HCT116 (cell line): Measurements from ENCODE around the gene IMPA2. TPM values are rescaled to one million over a fixed set of nuclear protein-coding genes. Genes with fewer than 3 reads are reported as not detected.

ENCODE experiments used
- ATAC-seq: fragments of 200-7000 bp; cut with Tn5 transposase; 2 replicates; pipeline ENCODE4 v1.9.1; 2020; ENCODE audit warnings: mild to moderate bottlenecking, moderate library complexity
- BruUV-seq: library from RNA; stranded (reverse); fragments of 400-500 nt; replicated peaks from 2 replicates; lab custom pipeline; 2021; lab: Mats Ljungman, UMichigan
- CTCF ChIA-PET: fragments of 300-600 bp; sonication (Branson Sonifier 250); formaldehyde crosslinking; loops from one replicate; lab custom pipeline; 2021; ENCODE audit warnings: antibody characterized with exemption; lab: Charles Lee
- POLR2A ChIA-PET: fragments of 300-600, 350-600 bp; sonication (Branson Sonifier 250); formaldehyde crosslinking; loops from one replicate; lab custom pipeline; 2021; ENCODE audit warnings: antibody characterized with exemption; lab: Charles Lee
- RAD21 ChIA-PET, 2 experiments: fragments of 300-600 bp; sonication (Branson Sonifier 250); formaldehyde crosslinking; loops; one replicate each; lab custom pipeline; 2023; ENCODE audit warnings: low total read pairs in 2 of 2; ENCODE audit not compliant: uncharacterized antibody in 2 of 2, unreplicated experiment in 2 of 2, low non-redundant PET in 1 of 2; lab: Charles Lee
- DNase-seq: peaks from one replicate; pipeline ENCODE4 v3.0.0-alpha.2; 2010; ENCODE audit warnings: low read depth, low spot score
- H2AFZ ChIP-seq: fragments of 200-600 bp; shearing (Covaris generic), sonication (generic); 2 replicates; pipeline ENCODE4 v1.6.1; 2017; ENCODE audit warnings: low read depth, mixed run types, mixed read lengths, antibody characterized with exemption, low read length; ENCODE audit not compliant: poor library complexity, severe bottlenecking
- H3K27ac ChIP-seq: 2 replicates; pipeline ENCODE4 v1.5.1; 2012; ENCODE audit warnings: low read depth, low read length
- H3K27me3 ChIP-seq: fragments of 200-600 bp; sonication (generic); 2 replicates; pipeline ENCODE4 v1.6.1; 2016; ENCODE audit warnings: mixed run types, low read length, mixed read lengths; ENCODE audit not compliant: insufficient read depth
- H3K36me3 ChIP-seq, 2 experiments: fragments of 200-500 bp in 1 of 2; fragments of 200-600 bp in 1 of 2; sonication (Bioruptor generic) in 1 of 2; sonication (generic) in 1 of 2; 2 replicates each; pipeline versions ENCODE4 v1.5.1 to v1.6.1; 2014 to 2016; ENCODE audit warnings: low read length in 2 of 2, inconsistent platforms in 1 of 2, mixed read lengths in 1 of 2, mixed run types in 1 of 2; ENCODE audit not compliant: insufficient read depth in 2 of 2, control insufficient read depth in 1 of 2
- H3K4me1 ChIP-seq, 2 experiments: fragments of 200-600 bp in 1 of 2; sonication (generic) in 1 of 2; 2 replicates each; pipeline versions ENCODE4 v1.5.1 to v1.6.1; 2012 to 2017; ENCODE audit warnings: low read length in 2 of 2, inconsistent platforms in 1 of 2, mild to moderate bottlenecking in 1 of 2, mixed read lengths in 1 of 2, mixed run types in 1 of 2, moderate library complexity in 1 of 2; ENCODE audit not compliant: insufficient read depth in 2 of 2, control insufficient read depth in 1 of 2
- H3K4me2 ChIP-seq: fragments of 200-600 bp; sonication (generic); 2 replicates; pipeline ENCODE4 v1.6.1; 2017; ENCODE audit warnings: mixed run types, low read length, mixed read lengths
- H3K4me3 ChIP-seq, 2 experiments: fragments of 200-600 bp in 1 of 2; sonication (generic) in 1 of 2; replicated peaks in 1 of 2; 2 replicates each; pipeline ENCODE4 v1.5.1; 2011 to 2016; ENCODE audit warnings: low read length in 2 of 2, control low read depth in 1 of 2, low read depth in 1 of 2, mild to moderate bottlenecking in 1 of 2, mixed read lengths in 1 of 2, mixed run types in 1 of 2
- H3K79me2 ChIP-seq: fragments of 200-600 bp; sonication (generic); 2 replicates; pipeline ENCODE4 v1.6.1; 2017; ENCODE audit warnings: mild to moderate bottlenecking, mixed run types, low read length, moderate library complexity, mixed read lengths; ENCODE audit not compliant: insufficient read depth
- H3K9ac ChIP-seq: fragments of 200-600 bp; sonication (generic); 2 replicates; pipeline ENCODE4 v1.6.1; 2016; ENCODE audit warnings: low read length, mixed read lengths
- H3K9me2 ChIP-seq: fragments of 200-600 bp; sonication (generic), shearing (Covaris generic); 2 replicates; pipeline ENCODE4 v1.6.1; 2017; ENCODE audit warnings: mixed run types, mild to moderate bottlenecking, moderate library complexity; ENCODE audit not compliant: insufficient read depth
- H3K9me3 ChIP-seq, 2 experiments: fragments of 200-500 bp in 1 of 2; fragments of 200-600 bp in 1 of 2; sonication (Bioruptor generic) in 1 of 2; sonication (generic) in 1 of 2; 2 replicates each; pipeline ENCODE4 v1.6.1; 2014 to 2017; ENCODE audit warnings: low read length in 2 of 2, mixed read lengths in 2 of 2, inconsistent platforms in 1 of 2, low read depth in 1 of 2, mild to moderate bottlenecking in 1 of 2, mixed run types in 1 of 2, moderate library complexity in 1 of 2; ENCODE audit not compliant: control insufficient read depth in 1 of 2, insufficient read depth in 1 of 2
- H4K20me1 ChIP-seq: fragments of 200-600 bp; sonication (generic), shearing (Covaris generic); 2 replicates; pipeline ENCODE4 v1.6.1; 2017; ENCODE audit warnings: mixed run types, mild to moderate bottlenecking, moderate library complexity; ENCODE audit not compliant: insufficient read depth
- ATF3 ChIP-seq: IDR thresholded peaks from 2 replicates; pipeline ENCODE4 v1.6.1; 2012
- CBX3 ChIP-seq: IDR thresholded peaks from 2 replicates; pipeline ENCODE4 v1.6.1; 2012; ENCODE audit warnings: low read depth
- CEBPB ChIP-seq: IDR thresholded peaks from 2 replicates; pipeline ENCODE4 v1.6.1; 2012; ENCODE audit warnings: low read depth
- CTCF ChIP-seq, 3 experiments: fragments of 200-600 bp in 1 of 3; sonication (generic) in 1 of 3; IDR thresholded peaks in 2 of 3; conservative IDR thresholded peaks in 1 of 3; 2 replicates each; pipeline ENCODE4 v1.5.1; 2012 to 2017; ENCODE audit warnings: low read depth in 2 of 3, low read length in 2 of 3, antibody characterized with exemption in 1 of 3, borderline replicate concordance in 1 of 3, control low read depth in 1 of 3, mild to moderate bottlenecking in 1 of 3, mixed read lengths in 1 of 3, mixed run types in 1 of 3, moderate library complexity in 1 of 3; ENCODE audit not compliant: insufficient read depth in 1 of 3
- EGR1 ChIP-seq: IDR thresholded peaks from 2 replicates; pipeline ENCODE4 v1.6.1; 2012; ENCODE audit warnings: low read depth
- ELF1 ChIP-seq: IDR thresholded peaks from 2 replicates; pipeline ENCODE4 v1.6.1; 2012; ENCODE audit warnings: low read depth, borderline replicate concordance
- EZH2 ChIP-seq: fragments of 200-600 bp; sonication (generic); IDR thresholded peaks from 2 replicates; pipeline ENCODE4 v1.6.1; 2017; ENCODE audit warnings: antibody characterized with exemption, mixed run types
- EZH2phosphoT487 ChIP-seq: fragments of 200-600 bp; IDR thresholded peaks from 2 replicates; pipeline ENCODE4 v1.6.1; 2018; ENCODE audit warnings: antibody characterized with exemption, borderline replicate concordance
- FOSL1 ChIP-seq: IDR thresholded peaks from 2 replicates; pipeline ENCODE4 v1.6.1; 2012; ENCODE audit warnings: low read depth
- JUND ChIP-seq: IDR thresholded peaks from 2 replicates; pipeline ENCODE4 v1.6.1; 2012
- POLR2A ChIP-seq: IDR thresholded peaks from 2 replicates; pipeline ENCODE4 v1.7.0; 2011; ENCODE audit warnings: borderline replicate concordance; ENCODE audit not compliant: insufficient read depth, insufficient read length; ENCODE audit errors: extremely low read depth
- REST ChIP-seq: IDR thresholded peaks from 2 replicates; pipeline ENCODE4 v1.6.1; 2012; ENCODE audit warnings: low read depth
- SIN3A ChIP-seq: IDR thresholded peaks from 2 replicates; pipeline ENCODE4 v1.6.1; 2012; ENCODE audit warnings: low read depth
- SP1 ChIP-seq: IDR thresholded peaks from 2 replicates; pipeline ENCODE4 v1.6.1; 2012; ENCODE audit warnings: low read depth
- SRF ChIP-seq: IDR thresholded peaks from 2 replicates; pipeline ENCODE4 v1.6.1; 2012; ENCODE audit warnings: low read depth
- TCF7L2 ChIP-seq: IDR thresholded peaks from 2 replicates; pipeline ENCODE4 v1.7.0; 2011; ENCODE audit warnings: borderline replicate concordance, inconsistent platforms; ENCODE audit not compliant: insufficient read depth, insufficient read length; ENCODE audit errors: extremely low read depth
- YY1 ChIP-seq: IDR thresholded peaks from 2 replicates; pipeline ENCODE4 v1.6.1; 2011; ENCODE audit warnings: low read length, low read depth, moderate library complexity, mild to moderate bottlenecking; ENCODE audit not compliant: insufficient replicate concordance; ENCODE audit errors: extremely low read depth
- ZBTB33 ChIP-seq: IDR thresholded peaks from 2 replicates; pipeline ENCODE4 v1.6.1; 2011; ENCODE audit warnings: mild to moderate bottlenecking, low read length, moderate library complexity; ENCODE audit not compliant: insufficient replicate concordance; ENCODE audit errors: extremely low read depth
- ZNF274 ChIP-seq: fragments of 200-500 bp; sonication (Bioruptor generic); IDR thresholded peaks from 2 replicates; pipeline ENCODE4 v1.6.1; 2014; ENCODE audit warnings: mild to moderate bottlenecking, low read depth, low read length, inconsistent platforms
- intact Hi-C: fragments of 100-400 bp; cut with micrococcal nuclease; formaldehyde crosslinking; loops from 2 replicates; pipeline ENCODE4 v1.10.0; 2022
- total RNA-seq: library from RNA; stranded (reverse); gene quantifications from one replicate; pipeline ENCODE4 v1.2.1, GENCODE V29; 2021; ENCODE audit not compliant: unreplicated experiment

Gene IMPA2
- total RNA-seq, 1 experiment from 2014 or later = 32.5 TPM

- intact Hi-C loops = no loop called here
- H3K4me3 ChIP-seq = no peak overlapping the region
- no peaks in the 10 kb centered on the region for H3K9me2 ChIP-seq
- BruUV-seq = no TSS peak
- no peak for TF ChIP-seq ZNF274
- TF ChIP-seq EZH2 = no peak
- TF ChIP-seq TCF7L2 = no peak
- TF ChIP-seq ELF1 = no peak
- no peak for TF ChIP-seq REST
- TF ChIP-seq CTCF (IDR thresholded peaks at IDR 0.05 in 2 of 3, conservative IDR thresholded peaks at IDR 0.05 in 1 of 3; ENCODE audit: borderline replicate concordance in 1 of 3, insufficient read depth in 1 of 3, low read depth in 2 of 3, low read length in 2 of 3) = no peak
- TF ChIP-seq YY1 = no peak
- no peak for TF ChIP-seq CBX3
- TF ChIP-seq SIN3A = no peak
- TF ChIP-seq SRF = no peak
- TF ChIP-seq EZH2phosphoT487 = no peak
- TF ChIP-seq CEBPB = no peak
- no peak for TF ChIP-seq FOSL1
- TF ChIP-seq POLR2A = no peak
- TF ChIP-seq JUND = no peak
- no peak for TF ChIP-seq ZBTB33
- no peak for TF ChIP-seq ATF3
- no peak for TF ChIP-seq SP1
- TF ChIP-seq EGR1 = no peak
- RAD21 ChIA-PET = interaction anchor here in 1 of 2 experiments (0.6 kb wide), 1 partner anchor 89 kb away, joined by 3 read pairs; no protein-coding TSS in a partner anchor
- H3K9me3 ChIP-seq = no peaks in the 10 kb centered on the region
- H3K27me3 ChIP-seq = no peaks in the 10 kb centered on the region
- no peaks in the 10 kb centered on the region for H4K20me1 ChIP-seq
- DNase-seq = no peak
- POLR2A ChIA-PET = no interaction called here
- no peak overlapping the region for H3K4me2 ChIP-seq
- H3K27ac ChIP-seq = no peak overlapping the region
- no peaks in the 10 kb centered on the region for H3K79me2 ChIP-seq
- no peak for ATAC-seq
- H3K36me3 ChIP-seq = no peaks in the 10 kb centered on the region; a peak in 1 of 4 replicates
- H2AFZ ChIP-seq = no peak overlapping the region
- CTCF ChIA-PET = no interaction called here
- no peaks in the 10 kb centered on the region for H3K4me1 ChIP-seq
- no peak overlapping the region for H3K9ac ChIP-seq
Observed at GRCh38 chr18:12028040-12028628, 46.8 kb downstream of the IMPA2 start.
